HG03108 (cell line): ENCODE results near the gene EHBP1.

Experiments
- ATAC-seq: cut with Tn5 transposase; IDR thresholded peaks from one replicate; pipeline ENCODE4 v1.9.1; 2021; ENCODE audit warnings: moderate library complexity; ENCODE audit not compliant: unreplicated experiment

The EHBP1 gene

GRCh38 chr2:62812921-62813825 is 107.7 kb downstream of the EHBP1 start:
- ATAC-seq = no peak

- no peak for ATAC-seq
These were observed 108.6 kb downstream of the EHBP1 start for GRCh38 chr2:62814123-62814522.

GRCh38 chr2:62817348-62817747 is 111.8 kb downstream of the EHBP1 start:
- no peak for ATAC-seq

GRCh38 chr2:62817995-62818713 is 112.6 kb downstream of the EHBP1 start:
- no peak for ATAC-seq

- ATAC-seq = no peak
These were observed 117.0 kb downstream of the EHBP1 start for GRCh38 chr2:62822549-62822948.

- no peak for ATAC-seq
These were observed 118.9 kb downstream of the EHBP1 start for GRCh38 chr2:62824388-62824787.

- ATAC-seq = no peak
These were observed 120.6 kb downstream of the EHBP1 start for GRCh38 chr2:62826141-62826540.

- no peak for ATAC-seq
These were observed 121.6 kb downstream of the EHBP1 start for GRCh38 chr2:62826953-62827675.

- ATAC-seq = no peak
These were observed 126.2 kb downstream of the EHBP1 start for GRCh38 chr2:62831729-62832128.

- no peak for ATAC-seq
These were observed 139.0 kb downstream of the EHBP1 start for GRCh38 chr2:62844311-62845090.

GRCh38 chr2:62845256-62845655 is 139.7 kb downstream of the EHBP1 start:
- no peak for ATAC-seq

GRCh38 chr2:62852254-62852653 is 146.7 kb downstream of the EHBP1 start:
- no peak for ATAC-seq

GRCh38 chr2:62854600-62855514 is 149.3 kb downstream of the EHBP1 start:
- ATAC-seq = no peak

GRCh38 chr2:62856228-62857040 is 150.9 kb downstream of the EHBP1 start:
- no peak for ATAC-seq

GRCh38 chr2:62857139-62857931 is 151.8 kb downstream of the EHBP1 start:
- ATAC-seq = no peak

GRCh38 chr2:62858231-62858832 is 152.8 kb downstream of the EHBP1 start:
- ATAC-seq = no peak

GRCh38 chr2:62868947-62869346 is 163.4 kb downstream of the EHBP1 start:
- ATAC-seq = no peak

- no peak for ATAC-seq
These were observed 165.5 kb downstream of the EHBP1 start for GRCh38 chr2:62870966-62871365.
